MM.1S (cell line): ENCODE measurements around the gene CSDE1.

Source experiments
- EZH2 ChIP-seq: fragments of 300-600 bp; sonication (generic); optimal IDR thresholded peaks from 2 replicates; pipeline ENCODE3; 2017; ENCODE audit warnings: low read depth, mild to moderate bottlenecking, antibody characterized with exemption, low read length, mixed read lengths
- EZH2phosphoT487 ChIP-seq: fragments of 300-600 bp; sonication (generic); IDR thresholded peaks from 2 replicates; pipeline ENCODE4 v1.6.1; 2018; ENCODE audit warnings: antibody characterized with exemption, low read length
- TF ChIP-seq, protein P1 (sequence below): fragments of 300-600 bp; sonication (generic); IDR thresholded peaks from 2 replicates; pipeline ENCODE4 v1.5.1; 2016; ENCODE audit warnings: antibody characterized with exemption, low read length, mixed read lengths

GRCh38 chr1:114719424-114719787 lies 38.4 kb downstream of the CSDE1 start:
- TF ChIP-seq EZH2 (no peak), EZH2phosphoT487 (no peak)
- TF ChIP-seq, protein P1, sequence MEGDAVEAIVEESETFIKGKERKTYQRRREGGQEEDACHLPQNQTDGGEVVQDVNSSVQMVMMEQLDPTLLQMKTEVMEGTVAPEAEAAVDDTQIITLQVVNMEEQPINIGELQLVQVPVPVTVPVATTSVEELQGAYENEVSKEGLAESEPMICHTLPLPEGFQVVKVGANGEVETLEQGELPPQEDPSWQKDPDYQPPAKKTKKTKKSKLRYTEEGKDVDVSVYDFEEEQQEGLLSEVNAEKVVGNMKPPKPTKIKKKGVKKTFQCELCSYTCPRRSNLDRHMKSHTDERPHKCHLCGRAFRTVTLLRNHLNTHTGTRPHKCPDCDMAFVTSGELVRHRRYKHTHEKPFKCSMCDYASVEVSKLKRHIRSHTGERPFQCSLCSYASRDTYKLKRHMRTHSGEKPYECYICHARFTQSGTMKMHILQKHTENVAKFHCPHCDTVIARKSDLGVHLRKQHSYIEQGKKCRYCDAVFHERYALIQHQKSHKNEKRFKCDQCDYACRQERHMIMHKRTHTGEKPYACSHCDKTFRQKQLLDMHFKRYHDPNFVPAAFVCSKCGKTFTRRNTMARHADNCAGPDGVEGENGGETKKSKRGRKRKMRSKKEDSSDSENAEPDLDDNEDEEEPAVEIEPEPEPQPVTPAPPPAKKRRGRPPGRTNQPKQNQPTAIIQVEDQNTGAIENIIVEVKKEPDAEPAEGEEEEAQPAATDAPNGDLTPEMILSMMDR = no peak
